ENCODE measurements around the gene LIX1. TPM values are rescaled to one million over a fixed set of nuclear protein-coding genes. Genes with fewer than 3 reads are reported as not detected.

LIX1 gene
- polyA plus RNA-seq, 4 donors, result 0.74 to 5.4 (median 3.7) TPM

- no peak for DNase-seq (ENCODE audit: low read depth in 4 of 4, low spot score in 3 of 4)
Measured at GRCh38 chr5:97078958-97079743, 63.3 kb downstream of the LIX1 start.

GRCh38 chr5:97077246-97077645 is 65.2 kb downstream of the LIX1 start:
- no peak for DNase-seq (ENCODE audit: low read depth in 4 of 4, low spot score in 3 of 4)

GRCh38 chr5:97076098-97076497 is 66.3 kb downstream of the LIX1 start:
- no peak for DNase-seq (ENCODE audit: low read depth in 4 of 4, low spot score in 3 of 4)

GRCh38 chr5:97075649-97076048 is 66.8 kb downstream of the LIX1 start:
- DNase-seq (ENCODE audit: low read depth in 4 of 4, low spot score in 3 of 4), result no peak

GRCh38 chr5:97074859-97075489 is 67.4 kb downstream of the LIX1 start:
- DNase-seq (ENCODE audit: low read depth in 4 of 4, low spot score in 3 of 4), result no peak

- DNase-seq (ENCODE audit: low read depth in 4 of 4, low spot score in 3 of 4), result no peak
Measured at GRCh38 chr5:97073420-97073819, 69.0 kb downstream of the LIX1 start.

- DNase-seq (ENCODE audit: low read depth in 4 of 4, low spot score in 3 of 4), result no peak
Measured at GRCh38 chr5:97072696-97073095, 69.7 kb downstream of the LIX1 start.

GRCh38 chr5:97071993-97072392 is 70.4 kb downstream of the LIX1 start:
- no peak for DNase-seq (ENCODE audit: low read depth in 4 of 4, low spot score in 3 of 4)

GRCh38 chr5:97071101-97071500 is 71.3 kb downstream of the LIX1 start:
- no peak for DNase-seq (ENCODE audit: low read depth in 4 of 4, low spot score in 3 of 4)

GRCh38 chr5:97070234-97070633 is 72.2 kb downstream of the LIX1 start:
- no peak for DNase-seq (ENCODE audit: low read depth in 4 of 4, low spot score in 3 of 4)

GRCh38 chr5:97067296-97067850 is 75.0 kb downstream of the LIX1 start:
- DNase-seq (ENCODE audit: low read depth in 4 of 4, low spot score in 3 of 4), result no peak

- DNase-seq (ENCODE audit: low read depth in 4 of 4, low spot score in 3 of 4), result no peak
Measured at GRCh38 chr5:97065475-97065874, 76.9 kb downstream of the LIX1 start.

- DNase-seq (ENCODE audit: low read depth in 4 of 4, low spot score in 3 of 4), result no peak
Measured at GRCh38 chr5:97063251-97063650, 79.2 kb downstream of the LIX1 start.

GRCh38 chr5:97062046-97062445 is 80.4 kb downstream of the LIX1 start:
- DNase-seq (ENCODE audit: low read depth in 4 of 4, low spot score in 3 of 4), result peak in 1 of 4 donors; percentile 54

- no peak for DNase-seq (ENCODE audit: low read depth in 4 of 4, low spot score in 3 of 4)
Measured at GRCh38 chr5:97056263-97056662, 86.1 kb downstream of the LIX1 start.

GRCh38 chr5:97049175-97049574 is 93.2 kb downstream of the LIX1 start:
- DNase-seq (ENCODE audit: low read depth in 4 of 4, low spot score in 3 of 4), result no peak

- DNase-seq (ENCODE audit: low read depth in 4 of 4, low spot score in 3 of 4), result no peak
Measured at GRCh38 chr5:97047076-97047475, 95.3 kb downstream of the LIX1 start.

- no peak for DNase-seq (ENCODE audit: low read depth in 4 of 4, low spot score in 3 of 4)
Measured at GRCh38 chr5:97046270-97046982, 96.0 kb downstream of the LIX1 start.

GRCh38 chr5:97044052-97044451 is 98.4 kb downstream of the LIX1 start:
- no peak for DNase-seq (ENCODE audit: low read depth in 4 of 4, low spot score in 3 of 4)

GRCh38 chr5:97043511-97043910 is 98.9 kb downstream of the LIX1 start:
- no peak for DNase-seq (ENCODE audit: low read depth in 4 of 4, low spot score in 3 of 4)

- peak; percentile 29 to 50 (median 47) for DNase-seq (ENCODE audit: low read depth in 4 of 4, low spot score in 3 of 4)
Measured at GRCh38 chr5:97042996-97043395, 99.4 kb downstream of the LIX1 start.
